ENCODE results near the gene ZNF346. TPM values are rescaled to one million over a fixed set of nuclear protein-coding genes. Genes with fewer than 3 reads are reported as not detected.

The ZNF346 gene
- total and polyA plus RNA-seq, 10 of the 15 experiments (the other 5 are each of a cell fraction or from before 2014, with no cell fraction given), result 6.5 to 30.2 (median 24.0) TPM

DNA sequence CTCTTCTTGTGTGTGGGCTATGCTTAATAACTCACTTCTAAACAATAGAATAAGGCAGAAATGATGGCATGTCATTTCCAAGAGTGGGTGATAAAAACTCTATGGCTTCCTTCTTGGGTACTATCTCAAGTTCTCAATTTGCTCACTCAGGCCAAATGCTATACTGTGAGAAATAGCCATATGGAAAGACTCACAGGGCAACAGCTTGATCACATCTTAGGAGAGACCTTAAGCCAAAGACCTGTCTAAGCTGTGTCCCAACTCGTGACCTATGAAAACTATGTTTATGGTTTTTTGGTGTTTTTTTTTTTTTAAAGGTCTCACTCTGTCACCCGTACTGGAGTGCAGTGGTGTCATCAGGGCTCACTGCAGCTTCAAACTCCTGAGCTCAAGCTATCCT, 13.8 kb upstream of the ZNF346 start (continued):
- TF ChIP-seq, protein P1, sequence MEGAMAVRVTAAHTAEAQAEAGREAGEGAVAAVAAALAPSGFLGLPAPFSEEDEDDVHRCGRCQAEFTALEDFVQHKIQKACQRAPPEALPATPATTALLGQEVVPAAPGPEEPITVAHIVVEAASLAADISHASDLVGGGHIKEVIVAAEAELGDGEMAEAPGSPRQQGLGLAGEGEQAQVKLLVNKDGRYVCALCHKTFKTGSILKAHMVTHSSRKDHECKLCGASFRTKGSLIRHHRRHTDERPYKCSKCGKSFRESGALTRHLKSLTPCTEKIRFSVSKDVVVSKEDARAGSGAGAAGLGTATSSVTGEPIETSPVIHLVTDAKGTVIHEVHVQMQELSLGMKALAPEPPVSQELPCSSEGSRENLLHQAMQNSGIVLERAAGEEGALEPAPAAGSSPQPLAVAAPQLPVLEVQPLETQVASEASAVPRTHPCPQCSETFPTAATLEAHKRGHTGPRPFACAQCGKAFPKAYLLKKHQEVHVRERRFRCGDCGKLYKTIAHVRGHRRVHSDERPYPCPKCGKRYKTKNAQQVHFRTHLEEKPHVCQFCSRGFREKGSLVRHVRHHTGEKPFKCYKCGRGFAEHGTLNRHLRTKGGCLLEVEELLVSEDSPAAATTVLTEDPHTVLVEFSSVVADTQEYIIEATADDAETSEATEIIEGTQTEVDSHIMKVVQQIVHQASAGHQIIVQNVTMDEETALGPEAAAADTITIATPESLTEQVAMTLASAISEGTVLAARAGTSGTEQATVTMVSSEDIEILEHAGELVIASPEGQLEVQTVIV (IDR thresholded peaks at IDR 0.05; ENCODE audit: borderline replicate concordance, partially characterized antibody), result no peak

DNA sequence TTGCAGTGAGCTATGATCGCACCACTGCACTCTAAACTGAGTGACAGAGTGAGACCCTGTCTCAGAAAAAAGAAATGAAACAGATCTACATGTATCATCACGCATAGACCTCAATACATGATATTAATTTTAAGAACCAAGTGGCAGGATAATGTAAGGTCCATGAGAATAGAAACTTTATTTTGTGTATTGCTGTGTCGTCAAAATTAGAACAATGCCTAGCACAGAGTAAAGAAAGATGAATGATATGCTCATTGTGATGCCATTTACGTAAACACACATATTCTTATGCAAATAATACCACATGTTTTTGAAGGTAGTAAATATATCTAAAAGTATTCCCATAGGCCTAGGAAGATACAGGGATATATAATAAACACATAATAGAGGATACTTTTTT, 12.3 kb upstream of the ZNF346 start:
- no TSS peak for BruUV-seq (replicated peaks)
- no peak overlapping the region for H3K4me2 ChIP-seq (ENCODE audit: control insufficient read depth, insufficient read depth)
- ChIA-PET SMC1A (ENCODE audit: uncharacterized antibody, unreplicated experiment) (interaction anchor here (3.0 kb wide), 1 partner anchor 11 kb away, joined by 9 read pairs; the partner anchor contains the start of gene ZNF346), CTCF (interaction anchor here (0.6 to 1.6 kb wide), 3 partner anchors 9 to 52 kb away, joined by 3 to 5 read pairs (median 3); partner anchors contain the start of gene ZNF346), POLR2A (interaction anchor here (2.0 kb wide), 1 partner anchor 10 kb away, joined by 11 read pairs; no protein-coding TSS in a partner anchor), RAD21 (ENCODE audit: unreplicated experiment) (interaction anchor here (1.3 kb wide), 1 partner anchor 9 kb away, joined by 4 read pairs; no protein-coding TSS in a partner anchor)
- 97% methylated on average over 4 of the region's 4 CpGs for WGBS (ENCODE audit: insufficient coverage, insufficient replicate concordance, low lambda C conversion rate, missing lambda C conversion rate)
- TF ChIP-seq MEF2B (IDR thresholded peaks at IDR 0.05; ENCODE audit: partially characterized antibody, poor library complexity, severe bottlenecking) (no peak), POU2F2 (IDR thresholded peaks at IDR 0.05; ENCODE audit: borderline replicate concordance, low read depth, low read length) (no peak), ZNF274 (IDR thresholded peaks at IDR 0.05; ENCODE audit: insufficient read depth, insufficient read length) (no peak), ASH2L (IDR thresholded peaks at IDR 0.05; ENCODE audit: borderline replicate concordance, low read depth) (no peak), EGR1 (IDR thresholded peaks at IDR 0.05; ENCODE audit: borderline replicate concordance in 1 of 2, low read depth in 2 of 2, low read length in 2 of 2) (no peak), GABPA (IDR thresholded peaks at IDR 0.05; ENCODE audit: low read depth) (no peak), MEF2A (IDR thresholded peaks at IDR 0.05; ENCODE audit: insufficient read depth, low read depth, low read length) (no peak), ZZZ3 (IDR thresholded peaks at IDR 0.05; ENCODE audit: control insufficient read depth, insufficient read length, low read depth) (no peak), TCF12 (IDR thresholded peaks at IDR 0.05; ENCODE audit: low read depth, low read length) (no peak), ZNF24 (IDR thresholded peaks at IDR 0.05) (no peak), RELA (IDR thresholded peaks at IDR 0.05; ENCODE audit: borderline replicate concordance, partially characterized antibody) (no peak), IRF4 (IDR thresholded peaks at IDR 0.05; ENCODE audit: low read depth, low read length) (no peak), CREB1 (IDR thresholded peaks at IDR 0.05; ENCODE audit: low read depth) (no peak), EP300 (IDR thresholded peaks at IDR 0.05; ENCODE audit: borderline replicate concordance in 1 of 2, control insufficient read depth in 1 of 2, low read depth in 2 of 2, low read length in 2 of 2) (no peak), SMAD1 (IDR thresholded peaks at IDR 0.05; ENCODE audit: low read depth, partially characterized antibody) (no peak)
- TF ChIP-seq, protein P2, sequence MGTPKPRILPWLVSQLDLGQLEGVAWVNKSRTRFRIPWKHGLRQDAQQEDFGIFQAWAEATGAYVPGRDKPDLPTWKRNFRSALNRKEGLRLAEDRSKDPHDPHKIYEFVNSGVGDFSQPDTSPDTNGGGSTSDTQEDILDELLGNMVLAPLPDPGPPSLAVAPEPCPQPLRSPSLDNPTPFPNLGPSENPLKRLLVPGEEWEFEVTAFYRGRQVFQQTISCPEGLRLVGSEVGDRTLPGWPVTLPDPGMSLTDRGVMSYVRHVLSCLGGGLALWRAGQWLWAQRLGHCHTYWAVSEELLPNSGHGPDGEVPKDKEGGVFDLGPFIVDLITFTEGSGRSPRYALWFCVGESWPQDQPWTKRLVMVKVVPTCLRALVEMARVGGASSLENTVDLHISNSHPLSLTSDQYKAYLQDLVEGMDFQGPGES (IDR thresholded peaks at IDR 0.05), result no peak
- H3K79me2 ChIP-seq (ENCODE audit: control insufficient read depth, insufficient read depth, low read length), result peaks cover 19% of the 10 kb centered on the region
- DNase-seq (ENCODE audit: low read depth, low spot score), result no peak
- no peak overlapping the region for H3K4me3 ChIP-seq
- H3K27me3 ChIP-seq (replicated peaks in 1 of 2; ENCODE audit: control insufficient read depth in 2 of 2, insufficient read depth in 2 of 2, low read length in 1 of 2), result no peaks in the 10 kb centered on the region
- no peaks in the 10 kb centered on the region for H3K9me3 ChIP-seq (replicated peaks; ENCODE audit: control insufficient read depth, insufficient read depth, low read length)
- no peak for ATAC-seq
- in situ Hi-C loops (cut with MboI), result no loop called here
- intact Hi-C loops (cut with micrococcal nuclease; ENCODE audit: unreplicated experiment), result no loop called here
- H3K27ac ChIP-seq (ENCODE audit: control insufficient read depth, insufficient read depth), result no peak overlapping the region
- H4K20me1 ChIP-seq (ENCODE audit: control insufficient read depth, insufficient read depth), result no peaks in the 10 kb centered on the region
- no peak overlapping the region for H2AFZ ChIP-seq (ENCODE audit: control insufficient read depth, low read depth, low read length)
- H3K4me1 ChIP-seq (ENCODE audit: control insufficient read depth, insufficient read depth, low read length), result no peaks in the 10 kb centered on the region
- no peak for FAIRE-seq
- H3K36me3 ChIP-seq (ENCODE audit: control insufficient read depth in 2 of 2, insufficient read depth in 2 of 2, low read length in 1 of 2), result no peaks in the 10 kb centered on the region
- H3K9ac ChIP-seq (ENCODE audit: control insufficient read depth, insufficient read depth, low read length), result no peak overlapping the region
